Esophagus muscularis mucosa (tissue), 4 donors: Measurements from ENCODE around the gene TLR8. TPM values are rescaled to one million over a fixed set of nuclear protein-coding genes. Genes with fewer than 3 reads are reported as not detected.
A peak's percentile ranks its signal among the peaks of the same experiment; 100 is the strongest.

Experiments used
- DNase-seq: peaks from one replicate; pipeline ENCODE4 v3.0.0-alpha.2; 2017; ENCODE audit errors: extremely low spot score
- H3K27ac ChIP-seq, 4 donors: fragments of 200-600 bp; sonication (generic); replicated peaks in 1 of 4; 1 replicate in 3 of 4; 2 replicates in 1 of 4; pipeline ENCODE4 v1.5.1; 2016 to 2019; ENCODE audit warnings: mild to moderate bottlenecking in 1 of 4
- H3K27me3 ChIP-seq, 4 donors: fragments of 200-600 bp; sonication (generic); one replicate each; pipeline versions ENCODE4 v1.5.1 to v1.6.0; 2016 to 2019
- H3K36me3 ChIP-seq, 4 donors: fragments of 200-600 bp; sonication (generic); one replicate each; pipeline ENCODE4 v1.5.1; 2016 to 2019
- H3K4me1 ChIP-seq, 4 donors: fragments of 200-600 bp; sonication (generic); one replicate each; pipeline ENCODE4 v1.5.1; 2016 to 2019
- H3K4me3 ChIP-seq, 4 donors: fragments of 200-600 bp; sonication (generic); 1 replicate in 2 of 4; 2 replicates in 2 of 4; pipeline ENCODE4 v1.5.1; 2016 to 2019; ENCODE audit warnings: mild to moderate bottlenecking in 4 of 4, moderate library complexity in 1 of 4
- H3K9me3 ChIP-seq, 4 donors: fragments of 200-600 bp; sonication (generic); 1 replicate in 3 of 4; 2 replicates in 1 of 4; pipeline ENCODE4 v1.5.1; 2016 to 2019
- EP300 ChIP-seq: sonication (generic); formaldehyde crosslinking; IDR thresholded peaks from one replicate; pipeline ENCODE4 v1.6.1; 2017; ENCODE audit warnings: antibody characterized with exemption
- POLR2A ChIP-seq: fragments of 450-650 bp; IDR thresholded peaks from one replicate; pipeline ENCODE4 v1.6.1; 2017; ENCODE audit warnings: antibody characterized with exemption, moderate library complexity, mild to moderate bottlenecking, low read depth
- POLR2AphosphoS5 ChIP-seq, 2 donors: sonication (generic); formaldehyde crosslinking; IDR thresholded peaks; one replicate each; pipeline ENCODE4 v1.6.1; 2017; ENCODE audit warnings: antibody characterized with exemption in 2 of 2
- WGBS: methylation state at CpG from one replicate; pipeline ENCODE4 v1.1.5; 2018; 5-methylcytosine and 5-hydroxymethylcytosine counted together
- intact Hi-C: fragments of 100-400 bp; cut with DNase I; formaldehyde crosslinking; loops from one replicate; pipeline ENCODE4 v1.15.1; 2023
- total RNA-seq, 4 donors: library from RNA; depleted of rRNA; stranded (reverse); fragments of >200 nt; gene quantifications; one replicate each; pipeline versions ENCODE4 v1.1.0 to v1.2.1, GENCODE V29; 2016
- TF ChIP-seq, protein P1 (sequence below), 3 experiments: fragments of 200-600 bp in 2 of 3; fragments of 450-650 bp in 1 of 3; sonication (generic) in 2 of 3; IDR thresholded peaks; one replicate each; pipeline ENCODE4 v1.5.1; 2017 to 2019; ENCODE audit warnings: antibody characterized with exemption in 3 of 3, mild to moderate bottlenecking in 2 of 3, moderate library complexity in 1 of 3

TLR8 gene
- total RNA-seq, 4 donors from 2014 or later: 0.34 to 4.3 (median 1.8) TPM

DNA sequence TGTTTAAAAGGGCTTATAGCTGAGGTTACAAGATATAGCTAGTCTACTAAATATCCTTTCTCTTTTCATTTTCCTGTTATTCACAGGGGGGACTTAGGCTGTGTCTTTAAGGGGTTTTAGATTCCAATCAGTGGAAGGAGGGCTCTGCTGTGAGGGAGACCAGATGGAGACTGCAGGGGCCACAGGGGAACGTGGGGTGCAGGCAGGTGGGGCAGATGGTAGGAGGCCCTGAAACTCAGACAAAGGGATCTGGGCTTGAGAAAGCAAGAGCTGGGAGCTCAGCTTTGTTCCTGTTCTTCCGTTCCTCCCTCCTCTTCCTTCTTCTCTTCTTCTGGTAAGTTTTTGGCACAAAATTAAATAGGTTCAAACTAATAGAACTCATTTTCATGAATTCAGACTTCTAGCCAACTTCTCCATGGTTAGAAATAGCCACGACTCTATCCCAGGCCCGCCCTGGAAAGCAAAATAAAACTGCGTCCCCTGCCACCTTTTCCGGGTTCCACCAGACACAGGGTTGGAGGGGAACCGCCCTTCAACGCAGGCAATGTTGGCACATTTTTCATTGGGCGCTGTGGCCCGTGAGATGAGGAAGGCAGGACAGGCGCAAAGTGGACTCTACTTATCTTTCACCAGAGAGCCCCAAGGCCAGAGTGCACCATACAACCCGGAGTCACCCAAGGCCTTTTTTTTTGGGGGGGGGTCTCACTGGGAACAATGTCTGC lies 65.0 kb downstream of the TLR8 start:
- H3K27ac ChIP-seq: peak overlapping the region; percentile 71 to 96 (median 90)
- no peaks in the 10 kb centered on the region for H3K9me3 ChIP-seq
- 67% methylated on average over 12 of the region's 12 CpGs for WGBS
- H3K36me3 ChIP-seq: no peaks in the 10 kb centered on the region
- peak overlapping the region in 1 of 4 donors; percentile 22 for H3K4me3 ChIP-seq
- no peaks in the 10 kb centered on the region for H3K27me3 ChIP-seq
- DNase-seq: no peak
- TF ChIP-seq POLR2AphosphoS5 (IDR thresholded peaks at IDR 0.05): peak; percentile 23 to 41
- TF ChIP-seq POLR2A: no peak
- intact Hi-C loops: loop anchor here (2.0 kb wide), 1 partner anchor 517 kb away; no protein-coding TSS in a partner anchor
- peaks cover 0 to 36% (median 15%) of the 10 kb centered on the region in 4 donors for H3K4me1 ChIP-seq

DNA sequence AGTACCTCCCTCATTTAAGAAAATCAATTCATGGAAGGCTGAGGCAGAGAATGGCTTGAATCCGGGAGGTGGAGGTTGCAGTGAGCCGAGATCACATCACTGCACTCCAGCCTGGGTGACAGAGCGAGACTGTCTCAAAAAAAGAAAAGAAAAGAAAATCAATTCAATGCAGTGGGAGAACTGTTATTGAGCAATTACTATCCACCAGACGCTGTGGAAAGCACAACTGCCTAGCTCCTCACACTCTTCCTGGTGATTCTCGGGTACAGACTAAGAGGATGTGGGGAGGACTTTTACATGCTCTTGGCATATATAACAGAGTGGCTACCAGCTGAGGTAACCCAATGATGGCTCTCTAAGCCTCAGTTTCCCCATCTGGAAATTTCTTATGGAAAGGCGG lies 65.8 kb downstream of the TLR8 start:
- intact Hi-C loops: no loop called here
- WGBS: 74% methylated on average over 6 of the region's 6 CpGs
- no peak overlapping the region for H3K4me3 ChIP-seq

More for the DNA sequence above, 65.8 kb downstream of the TLR8 start:
- no peak for DNase-seq
- Histone ChIP-seq H3K9me3 (no peaks in the 10 kb centered on the region), H3K4me1 (peaks cover 0 to 36% (median 15%) of the 10 kb centered on the region in 4 donors), H3K36me3 (peaks cover 0 to 4% (median 0%) of the 10 kb centered on the region in 4 donors), H3K27me3 (no peaks in the 10 kb centered on the region), H3K27ac (peak overlapping the region; percentile 71 to 96 (median 90))
- TF ChIP-seq POLR2AphosphoS5 (IDR thresholded peaks at IDR 0.05) (no peak), EP300 (no peak), POLR2A (no peak)
- TF ChIP-seq, protein P1, sequence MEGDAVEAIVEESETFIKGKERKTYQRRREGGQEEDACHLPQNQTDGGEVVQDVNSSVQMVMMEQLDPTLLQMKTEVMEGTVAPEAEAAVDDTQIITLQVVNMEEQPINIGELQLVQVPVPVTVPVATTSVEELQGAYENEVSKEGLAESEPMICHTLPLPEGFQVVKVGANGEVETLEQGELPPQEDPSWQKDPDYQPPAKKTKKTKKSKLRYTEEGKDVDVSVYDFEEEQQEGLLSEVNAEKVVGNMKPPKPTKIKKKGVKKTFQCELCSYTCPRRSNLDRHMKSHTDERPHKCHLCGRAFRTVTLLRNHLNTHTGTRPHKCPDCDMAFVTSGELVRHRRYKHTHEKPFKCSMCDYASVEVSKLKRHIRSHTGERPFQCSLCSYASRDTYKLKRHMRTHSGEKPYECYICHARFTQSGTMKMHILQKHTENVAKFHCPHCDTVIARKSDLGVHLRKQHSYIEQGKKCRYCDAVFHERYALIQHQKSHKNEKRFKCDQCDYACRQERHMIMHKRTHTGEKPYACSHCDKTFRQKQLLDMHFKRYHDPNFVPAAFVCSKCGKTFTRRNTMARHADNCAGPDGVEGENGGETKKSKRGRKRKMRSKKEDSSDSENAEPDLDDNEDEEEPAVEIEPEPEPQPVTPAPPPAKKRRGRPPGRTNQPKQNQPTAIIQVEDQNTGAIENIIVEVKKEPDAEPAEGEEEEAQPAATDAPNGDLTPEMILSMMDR (IDR thresholded peaks at IDR 0.05): no peak

Other genes with a start within 250 kb of the TLR8 start
- 10 to 100 TPM; 12.5 to 25.7 (median 21.7) TPM for gene PRPS2, start 115.2 kb upstream of the TLR8 start, total RNA-seq
- gene TLR7, start 39.5 kb upstream of the TLR8 start, total RNA-seq: 1 to 10 TPM in 1 of 4 donors, under 1 TPM in 3; 0.23 to 1.2 (median 0.62) TPM
- gene TMSB4X, start 68.5 kb downstream of the TLR8 start, total RNA-seq: 1,000 to 10,000 TPM; 3,072 to 3,725 (median 3,326) TPM
- gene FAM9C, start 138.0 kb downstream of the TLR8 start, total RNA-seq: not detected